ENCODE measurements around the gene CILP. TPM values are rescaled to one million over a fixed set of nuclear protein-coding genes. Genes with fewer than 3 reads are reported as not detected.

CILP gene
- total RNA-seq, 2 experiments from 2014 or later: not detected

DNA sequence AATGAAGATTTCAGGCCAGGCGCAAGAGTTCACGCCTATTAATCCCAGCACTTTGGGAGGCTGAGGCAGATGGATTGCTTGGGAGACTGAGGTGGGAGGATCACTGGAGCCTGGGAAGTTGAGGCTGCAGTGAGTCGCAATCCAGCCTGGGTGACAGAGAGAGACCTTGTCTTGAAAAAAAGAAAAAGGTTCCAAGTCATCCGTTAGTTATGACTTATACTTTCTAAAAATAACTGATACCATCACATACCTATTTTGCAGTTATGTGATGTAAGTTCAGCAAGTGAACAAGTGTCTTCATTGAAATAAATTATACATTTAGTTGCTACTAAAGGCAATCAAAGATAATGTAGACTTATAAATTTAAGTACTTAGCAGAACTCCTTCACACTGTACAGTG lies 48.2 kb downstream of the CILP start:
- Mint-ChIP-seq H3K9me3 (no peaks in the 10 kb centered on the region), H3K4me1 (peaks cover 2% of the 10 kb centered on the region), H3K36me3 (peaks cover 2% of the 10 kb centered on the region), H3K4me3 (no peak overlapping the region), H3K27ac (no peak overlapping the region), H3K27me3 (no peaks in the 10 kb centered on the region)
- DNase-seq: no peak

DNA sequence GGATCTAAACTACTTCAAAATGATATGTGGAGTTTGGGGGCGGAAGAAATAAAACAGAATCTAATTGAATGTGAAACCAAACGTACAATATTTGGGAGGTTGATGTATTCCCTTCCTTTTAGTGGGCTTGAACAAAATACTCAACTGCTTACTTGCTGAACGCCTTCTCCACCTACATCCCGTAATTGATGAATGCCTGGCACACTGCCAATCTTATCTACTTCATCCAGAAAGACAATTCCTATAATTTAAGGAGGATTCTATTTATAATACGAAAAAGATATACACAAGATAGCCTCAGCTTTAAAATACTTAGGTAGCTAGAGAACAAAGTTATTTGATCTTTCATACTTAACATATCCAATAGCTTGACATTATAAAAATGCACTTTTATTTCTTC lies 54.6 kb downstream of the CILP start:
- H3K36me3 Mint-ChIP-seq: peaks cover 8% of the 10 kb centered on the region
- no peak overlapping the region for H3K27ac Mint-ChIP-seq
- no peaks in the 10 kb centered on the region for H3K9me3 Mint-ChIP-seq
- DNase-seq: no peak
- H3K27me3 Mint-ChIP-seq: no peaks in the 10 kb centered on the region
- no peaks in the 10 kb centered on the region for H3K4me1 Mint-ChIP-seq
- no peak overlapping the region for H3K4me3 Mint-ChIP-seq

- H3K9me3 Mint-ChIP-seq: no peaks in the 10 kb centered on the region
- H3K4me3 Mint-ChIP-seq: no peak overlapping the region
Observed at GRCh38 chr15:65154720-65155119, 56.6 kb downstream of the CILP start.

GRCh38 chr15:65147902-65148301 lies 63.4 kb downstream of the CILP start:
- no peaks in the 10 kb centered on the region for H3K27me3 Mint-ChIP-seq
- no peak overlapping the region for H3K27ac Mint-ChIP-seq
- H3K36me3 Mint-ChIP-seq: peaks cover 8% of the 10 kb centered on the region
- H3K4me3 Mint-ChIP-seq: no peak overlapping the region
- H3K4me1 Mint-ChIP-seq: no peaks in the 10 kb centered on the region
- no peak for DNase-seq
- no peaks in the 10 kb centered on the region for H3K9me3 Mint-ChIP-seq

More at GRCh38 chr15:65154720-65155119, 56.6 kb downstream of the CILP start:
- H3K27me3 Mint-ChIP-seq: no peaks in the 10 kb centered on the region
- DNase-seq: no peak
- H3K4me1 Mint-ChIP-seq: no peaks in the 10 kb centered on the region
- H3K27ac Mint-ChIP-seq: no peak overlapping the region
- peaks cover 8% of the 10 kb centered on the region for H3K36me3 Mint-ChIP-seq

- Mint-ChIP-seq H3K36me3 (peaks cover 7% of the 10 kb centered on the region), H3K27ac (no peak overlapping the region)
Observed at GRCh38 chr15:65146438-65146837, 64.8 kb downstream of the CILP start.

More at GRCh38 chr15:65146438-65146837, 64.8 kb downstream of the CILP start:
- DNase-seq: no peak
- H3K27me3 Mint-ChIP-seq: no peaks in the 10 kb centered on the region
- no peaks in the 10 kb centered on the region for H3K9me3 Mint-ChIP-seq
- no peaks in the 10 kb centered on the region for H3K4me1 Mint-ChIP-seq
- H3K4me3 Mint-ChIP-seq: no peak overlapping the region

Other genes starting within 250 kb of the CILP start
- 10 to 100 TPM; 69.2 to 73.3 TPM for gene SPG21, start 221.6 kb downstream of the CILP start, total RNA-seq
- gene MTFMT, start 181.8 kb downstream of the CILP start, total RNA-seq: 10 to 100 TPM; 26.8 to 28.3 TPM
- gene SLC51B, start 166.1 kb downstream of the CILP start, total RNA-seq: not detected
- gene RASL12, start 143.5 kb downstream of the CILP start, total RNA-seq: not detected
- gene KBTBD13, start 134.7 kb downstream of the CILP start, total RNA-seq: not detected
- gene UBAP1L, start 96.3 kb downstream of the CILP start, total RNA-seq: 1 to 10 TPM; 2.2 to 2.7 TPM
- 10 to 100 TPM; 33.1 to 34.3 TPM for gene PDCD7, start 77.7 kb downstream of the CILP start, total RNA-seq
- 10 to 100 TPM; 70.6 to 74.9 TPM for gene CLPX, start 26.1 kb downstream of the CILP start, total RNA-seq
- 10 to 100 TPM; 15.5 to 16.4 TPM for gene PARP16, start 75.4 kb upstream of the CILP start, total RNA-seq
- not detected for gene RNU5A-1, start 84.6 kb upstream of the CILP start, total RNA-seq
- gene RNU5B-1, start 93.2 kb upstream of the CILP start, total RNA-seq: 10 to 100 TPM in 1 of 2 experiments, not detected in 1; 11.6 TPM
- not detected for gene IGDCC3, start 166.5 kb upstream of the CILP start, total RNA-seq
- gene IGDCC4, start 211.5 kb upstream of the CILP start, total RNA-seq: under 1 TPM; 0.42 to 0.45 TPM

All from activated naive CD8-positive, alpha-beta T cell treated with anti-CD3 and anti-CD28 coated beads for 36 hours (primary cell).